H1 (cell line): Measurements from ENCODE around the gene DNAJB11. TPM values are rescaled to one million over a fixed set of nuclear protein-coding genes. Genes with fewer than 3 reads are reported as not detected.

ENCODE experiments used
- CTCF ChIA-PET: fragments of 300-600 bp; sonication (Branson Sonifier 250); formaldehyde crosslinking; loops from one replicate; lab custom pipeline; 2021; ENCODE audit not compliant: partially characterized antibody; lab: Charles Lee
- POLR2A ChIA-PET: fragments of 300-600 bp; sonication (Branson Sonifier 250); formaldehyde crosslinking; loops from one replicate; lab custom pipeline; 2021; ENCODE audit warnings: inconsistent platforms; ENCODE audit not compliant: partially characterized antibody; lab: Charles Lee
- DNase-seq, 2 experiments: peaks; one replicate each; pipeline versions ENCODE4 v3.0.0 to v3.0.0-alpha.2; 2010 to 2022; ENCODE audit warnings: low spot score in 2 of 2, low read depth in 1 of 2, mixed read lengths in 1 of 2
- FAIRE-seq: peaks from 2 replicates; lab custom pipeline; 2011; peaks lifted over from hg19 to GRCh38; lab: Jason Lieb, UNC
- H2AFZ ChIP-seq: 2 replicates; pipeline ENCODE4 v1.8.1; 2012; ENCODE audit warnings: low read length, inconsistent platforms
- H2AK5ac ChIP-seq: 2 replicates; pipeline ENCODE4 v1.6.1; 2013; ENCODE audit warnings: low read depth, low read length
- H2BK120ac ChIP-seq: replicated peaks from 2 replicates; pipeline ENCODE3; 2013; ENCODE audit warnings: low read depth, low read length, inconsistent platforms
- H2BK12ac ChIP-seq: 2 replicates; pipeline ENCODE4 v1.6.1; 2013; ENCODE audit warnings: low read depth, low read length
- H2BK15ac ChIP-seq: 2 replicates; pipeline ENCODE4 v1.6.1; 2013; ENCODE audit warnings: low read length
- H2BK20ac ChIP-seq: 2 replicates; pipeline ENCODE4 v1.6.1; 2013; ENCODE audit warnings: low read length
- H2BK5ac ChIP-seq: 2 replicates; pipeline ENCODE4 v1.6.1; 2013; ENCODE audit warnings: low read depth, low read length
- H3K14ac ChIP-seq: 2 replicates; pipeline ENCODE4 v1.6.1; 2013; ENCODE audit warnings: inconsistent platforms; ENCODE audit not compliant: insufficient read length
- H3K18ac ChIP-seq: 2 replicates; pipeline ENCODE4 v1.6.1; 2013; ENCODE audit warnings: low read length; ENCODE audit errors: extremely low read depth
- H3K23ac ChIP-seq: 2 replicates; pipeline ENCODE4 v1.6.1; 2013; ENCODE audit warnings: inconsistent platforms; ENCODE audit not compliant: insufficient read length
- H3K23me2 ChIP-seq: 2 replicates; pipeline ENCODE4 v1.6.1; 2013; ENCODE audit warnings: low read depth, low read length
- H3K27ac ChIP-seq: 2 replicates; pipeline ENCODE4 v1.6.1; 2011; ENCODE audit warnings: low read depth, low read length, inconsistent platforms
- H3K27me3 ChIP-seq, 4 experiments: replicated peaks in 1 of 4; 1 replicate in 1 of 4; 2 replicates in 3 of 4; pipeline versions ENCODE4 v1.6.1 to v1.8.1; 2011 to 2013; ENCODE audit warnings: low read length in 3 of 4, mild to moderate bottlenecking in 3 of 4, inconsistent platforms in 2 of 4, mixed read lengths in 2 of 4, moderate library complexity in 1 of 4; ENCODE audit not compliant: control insufficient read depth in 3 of 4, insufficient read depth in 3 of 4; ENCODE audit errors: extremely low read depth in 1 of 4
- H3K36me3 ChIP-seq, 4 experiments: 2 replicates each; pipeline versions ENCODE4 v1.6.1 to v1.8.1; 2011 to 2013; ENCODE audit warnings: mild to moderate bottlenecking in 4 of 4, low read length in 3 of 4, moderate library complexity in 2 of 4, control low read depth in 1 of 4, inconsistent platforms in 1 of 4; ENCODE audit not compliant: insufficient read depth in 4 of 4, control insufficient read depth in 2 of 4
- H3K4ac ChIP-seq: replicated peaks from 2 replicates; pipeline ENCODE3; 2013; ENCODE audit warnings: low read length, low read depth, mixed read lengths, inconsistent platforms; ENCODE audit not compliant: insufficient read length
- H3K4me1 ChIP-seq, 4 experiments: replicated peaks in 1 of 4; 1 replicate in 1 of 4; 2 replicates in 3 of 4; pipeline versions ENCODE4 v1.6.1 to v1.8.1; 2011 to 2013; ENCODE audit warnings: low read length in 3 of 4, inconsistent platforms in 2 of 4, mixed read lengths in 1 of 4; ENCODE audit not compliant: insufficient read depth in 4 of 4, control insufficient read depth in 3 of 4
- H3K4me2 ChIP-seq, 2 experiments: 2 replicates each; pipeline versions ENCODE4 v1.6.1 to v1.8.1; 2011 to 2013; ENCODE audit warnings: low read depth in 2 of 2, low read length in 2 of 2, control low read depth in 1 of 2, inconsistent platforms in 1 of 2, mild to moderate bottlenecking in 1 of 2; ENCODE audit not compliant: insufficient read depth in 1 of 2
- H3K4me3 ChIP-seq, 4 experiments: fragments of 200-600, 300-600 bp in 1 of 4; sonication (generic), shearing (Covaris generic), sonication (Bioruptor Twin) in 1 of 4; 2 replicates each; pipeline versions ENCODE4 v1.5.1 to v1.8.1; 2011 to 2016; ENCODE audit warnings: low read length in 4 of 4, low read depth in 3 of 4, control low read depth in 2 of 4, inconsistent platforms in 2 of 4, mild to moderate bottlenecking in 2 of 4, mixed read lengths in 1 of 4, moderate library complexity in 1 of 4; ENCODE audit not compliant: insufficient read depth in 2 of 4; ENCODE audit errors: extremely low read depth in 1 of 4
- H3K56ac ChIP-seq: replicated peaks from 2 replicates; pipeline ENCODE3; 2013; ENCODE audit warnings: low read depth, mild to moderate bottlenecking, mixed read lengths, low read length, inconsistent platforms; ENCODE audit not compliant: insufficient read length
- H3K79me1 ChIP-seq: 2 replicates; pipeline ENCODE4 v1.6.1; 2013; ENCODE audit warnings: low read depth, low read length, control low read depth
- H3K79me2 ChIP-seq, 2 experiments: 2 replicates each; pipeline versions ENCODE4 v1.6.1 to v1.8.1; 2012 to 2013; ENCODE audit warnings: low read length in 2 of 2, mild to moderate bottlenecking in 2 of 2, inconsistent platforms in 1 of 2; ENCODE audit not compliant: insufficient read depth in 2 of 2, control insufficient read depth in 1 of 2
- H3K9ac ChIP-seq, 4 experiments: replicated peaks in 1 of 4; 1 replicate in 1 of 4; 2 replicates in 3 of 4; pipeline versions ENCODE4 v1.6.1 to v1.8.1; 2011 to 2013; ENCODE audit warnings: low read depth in 3 of 4, low read length in 3 of 4, control low read depth in 2 of 4, mild to moderate bottlenecking in 2 of 4, moderate library complexity in 2 of 4, inconsistent platforms in 1 of 4; ENCODE audit errors: extremely low read depth in 1 of 4
- H3K9me3 ChIP-seq, 2 experiments: 2 replicates each; pipeline versions ENCODE4 v1.6.1 to v1.8.1; 2012 to 2013; ENCODE audit warnings: mild to moderate bottlenecking in 2 of 2, moderate library complexity in 2 of 2, control low read depth in 1 of 2, inconsistent platforms in 1 of 2, low read depth in 1 of 2, low read length in 1 of 2, mixed read lengths in 1 of 2; ENCODE audit not compliant: insufficient read depth in 2 of 2
- H4K20me1 ChIP-seq, 2 experiments: replicated peaks in 1 of 2; 2 replicates each; pipeline versions ENCODE3 to v1.8.1; 2011 to 2013; ENCODE audit warnings: inconsistent platforms in 2 of 2, low read length in 2 of 2, mild to moderate bottlenecking in 1 of 2; ENCODE audit not compliant: insufficient read depth in 2 of 2, control insufficient read depth in 1 of 2
- H4K5ac ChIP-seq: 2 replicates; pipeline ENCODE4 v1.6.1; 2013; ENCODE audit warnings: low read length, low read depth, mixed read lengths, inconsistent platforms; ENCODE audit not compliant: insufficient read length
- H4K8ac ChIP-seq: 2 replicates; pipeline ENCODE4 v1.8.0; 2013; ENCODE audit warnings: mild to moderate bottlenecking, moderate library complexity, low read length, inconsistent platforms; ENCODE audit not compliant: insufficient read depth; ENCODE audit errors: extremely low read depth
- H4K91ac ChIP-seq: replicated peaks from 2 replicates; pipeline ENCODE3; 2013; ENCODE audit warnings: low read length, mixed read lengths, inconsistent platforms; ENCODE audit not compliant: insufficient read length
- CHD2 ChIP-seq: IDR thresholded peaks from 2 replicates; pipeline ENCODE4 v1.6.1; 2012; ENCODE audit warnings: low read length, improper control_type of control experiment
- CTBP2 ChIP-seq: IDR thresholded peaks from 2 replicates; pipeline ENCODE4 v1.7.0; 2011; ENCODE audit warnings: borderline replicate concordance, mild to moderate bottlenecking, moderate library complexity, mixed read lengths, low read length; ENCODE audit not compliant: insufficient read depth, insufficient read length
- FOSL1 ChIP-seq: IDR thresholded peaks from 2 replicates; pipeline ENCODE4 v1.6.1; 2011; ENCODE audit warnings: mild to moderate bottlenecking, low read depth, low read length, moderate library complexity; ENCODE audit not compliant: insufficient read depth
- GABPA ChIP-seq: IDR thresholded peaks from 2 replicates; pipeline ENCODE4 v1.6.1; 2011; ENCODE audit warnings: mild to moderate bottlenecking, low read length, moderate library complexity, borderline replicate concordance; ENCODE audit not compliant: insufficient read depth
- JUN ChIP-seq: IDR thresholded peaks from 2 replicates; pipeline ENCODE4 v1.6.1; 2011; ENCODE audit warnings: low read depth, mild to moderate bottlenecking, improper control_type of control experiment, low read length
- NANOG ChIP-seq: IDR thresholded peaks from 2 replicates; pipeline ENCODE4 v1.6.1; 2011; ENCODE audit warnings: low read length, low read depth, mild to moderate bottlenecking, inconsistent platforms; ENCODE audit not compliant: insufficient read depth, poor library complexity, severe bottlenecking
- SP1 ChIP-seq: IDR thresholded peaks from 2 replicates; pipeline ENCODE4 v1.6.1; 2011; ENCODE audit warnings: low read depth, low read length
- SUZ12 ChIP-seq: fragments of 200-600 bp; sonication (generic); IDR thresholded peaks from 2 replicates; pipeline ENCODE4 v1.6.1; 2012; ENCODE audit warnings: mild to moderate bottlenecking, inconsistent platforms, low read length, moderate library complexity, mixed read lengths
- TAF1 ChIP-seq: IDR thresholded peaks from 2 replicates; pipeline ENCODE4 v1.6.1; 2011; ENCODE audit warnings: mild to moderate bottlenecking, low read depth, low read length
- WGBS, 2 experiments: shearing (Covaris generic) in 1 of 2; methylation state at CpG; one replicate each; pipeline versions ENCODE4 v1.1.6 to v1.1.7; 2013 to 2015; ENCODE audit warnings: low lambda C conversion rate in 2 of 2, mixed read lengths in 2 of 2, inconsistent platforms in 1 of 2, low coverage in 1 of 2, missing lambda C conversion rate in 1 of 2; ENCODE audit not compliant: insufficient replicate concordance in 2 of 2, insufficient coverage in 1 of 2, insufficient read length in 1 of 2; ENCODE audit errors: extremely low coverage in 1 of 2, missing lambda C conversion rate in 1 of 2; 5-methylcytosine and 5-hydroxymethylcytosine counted together
- polyA plus RNA-seq, 7 experiments: library from polyadenylated mRNA; depleted of rRNA in 3 of 7; stranded (reverse) in 5 of 7; unstranded in 2 of 7; fragments of >200 nt in 5 of 7; fragments of 200-250 nt in 2 of 7; gene quantifications; 1 replicate in 5 of 7; 2 replicates in 1 of 7; 4 replicates in 1 of 7; pipeline versions ENCODE4 v1.2.1 to v1.2.3, GENCODE V29; 2011 to 2013; ENCODE audit warnings: missing spikeins in 2 of 7, mixed read lengths in 2 of 7
- total RNA-seq: library from RNA; stranded (reverse); fragmentation: NEBNext Ultra II Directional; extraction: Animal tissue kit (Norgen Biotek cat#: 25700); gene quantifications from 2 replicates; pipeline ENCODE4 v1.2.1, GENCODE V29; 2021

Gene DNAJB11
- total and polyA plus RNA-seq, 2 of the 8 experiments (the other 6 are each of a cell fraction or from before 2014, with no cell fraction given): 14.6 to 63.9 TPM

GRCh38 chr3:186582541-186582940, 12.0 kb downstream of the DNAJB11 start:
- peaks cover 9 to 74% (median 45%) of the 10 kb centered on the region in 4 experiments for H3K36me3 ChIP-seq
- H3K4ac ChIP-seq: no peak overlapping the region
- H2AFZ ChIP-seq: no peak overlapping the region
- no peak overlapping the region for H2AK5ac ChIP-seq
- POLR2A ChIA-PET: interaction anchor here (1.0 to 8.4 kb wide), 2 partner anchors 10 to 202 kb away, joined by 5 to 57 read pairs; partner anchors contain the start of gene EIF4A2
- no peaks in the 10 kb centered on the region for H3K27me3 ChIP-seq
- H4K8ac ChIP-seq: no peak overlapping the region
- 86% methylated on average over 6 of the region's 6 CpGs; no CpG with 5 or more reads in 1 of the 2 experiments for WGBS, 2 experiments
- no peak overlapping the region for H3K9ac ChIP-seq
- H3K23me2 ChIP-seq: no peaks in the 10 kb centered on the region; the same call in 1 of the 2 replicates
- H3K4me3 ChIP-seq: no peak overlapping the region
- H2BK20ac ChIP-seq: no peak overlapping the region
- FAIRE-seq: no peak
- no peaks in the 10 kb centered on the region for H3K9me3 ChIP-seq
- no peak overlapping the region for H4K91ac ChIP-seq
- H3K4me1 ChIP-seq: no peaks in the 10 kb centered on the region
- H2BK5ac ChIP-seq: no peak overlapping the region
- no peak for DNase-seq
- CTCF ChIA-PET: interaction anchor here (1.4 to 23.7 kb wide), 2 partner anchors 9 to 32 kb away, joined by 3 to 333 read pairs; partner anchors contain the start of gene AHSG
- H2BK12ac ChIP-seq: no peak overlapping the region
- H3K4me2 ChIP-seq: no peak overlapping the region
- no peaks in the 10 kb centered on the region for H3K79me2 ChIP-seq
- no peaks in the 10 kb centered on the region for H3K79me1 ChIP-seq
- no peak overlapping the region for H3K27ac ChIP-seq
- H3K23ac ChIP-seq: no peak overlapping the region
- H3K56ac ChIP-seq: no peak overlapping the region
- no peak overlapping the region for H4K5ac ChIP-seq
- H3K14ac ChIP-seq: no peak overlapping the region
- no peak overlapping the region for H2BK15ac ChIP-seq
- no peak overlapping the region for H2BK120ac ChIP-seq
- TF ChIP-seq CTBP2 (no peak), GABPA (no peak), SUZ12 (no peak), JUN (no peak), NANOG (no peak), TAF1 (no peak), FOSL1 (no peak), SP1 (no peak), CHD2 (no peak)
- no peaks in the 10 kb centered on the region for H4K20me1 ChIP-seq
- H3K18ac ChIP-seq: no peak overlapping the region
